BJ (cell line): ENCODE measurements around the gene SPECC1L. TPM values are rescaled to one million over a fixed set of nuclear protein-coding genes. Genes with fewer than 3 reads are reported as not detected.
"Not testable (repeated sequence)": the region's sequence is repeated elsewhere in the genome, so short reads cannot be mapped to it uniquely, and the experiment has no call there.

Experiments used
- CTCF ChIA-PET: fragments of 350-600 bp; formaldehyde crosslinking; extraction: SDS; loops from one replicate; lab custom pipeline; 2021; ENCODE audit warnings: antibody characterized with exemption, inconsistent platforms; lab: Yijun Ruan, JAX
- POLR2A ChIA-PET: fragments of 300-600 bp; sonication (Branson Sonifier 250); formaldehyde crosslinking; extraction: SDS; loops from one replicate; lab custom pipeline; 2021; ENCODE audit warnings: antibody characterized with exemption; lab: Charles Lee
- DNase-seq: peaks from one replicate; pipeline ENCODE4 v3.0.0-alpha.2; 2011; ENCODE audit warnings: low read depth
- H3K27me3 ChIP-seq: 2 replicates; pipeline ENCODE4 v1.6.0; 2011; ENCODE audit warnings: low read length; ENCODE audit not compliant: control insufficient read depth, insufficient read depth
- H3K36me3 ChIP-seq: 2 replicates; pipeline ENCODE4 v1.5.1; 2011; ENCODE audit warnings: low read length; ENCODE audit not compliant: control insufficient read depth, insufficient read depth
- H3K4me3 ChIP-seq: 2 replicates; pipeline ENCODE4 v1.5.1; 2011; ENCODE audit warnings: low read depth, mild to moderate bottlenecking, control low read depth, low read length
- polyA plus RNA-seq: library from polyadenylated mRNA; depleted of rRNA; stranded (reverse); fragments of >200 nt; gene quantifications from 2 replicates; pipeline ENCODE4 v1.2.3, GENCODE V29; 2011
- TF ChIP-seq, protein P1 (sequence below): IDR thresholded peaks from 2 replicates; pipeline ENCODE4 v1.5.1; 2011; ENCODE audit warnings: low read depth, mild to moderate bottlenecking, control low read depth, inconsistent platforms, low read length, moderate library complexity; ENCODE audit not compliant: insufficient read depth

SPECC1L gene
- polyA plus RNA-seq, 1 experiment = 35.1 TPM

- POLR2A ChIA-PET = no interaction called here
- H3K4me3 ChIP-seq = no peak overlapping the region
- TF ChIP-seq, protein P1, sequence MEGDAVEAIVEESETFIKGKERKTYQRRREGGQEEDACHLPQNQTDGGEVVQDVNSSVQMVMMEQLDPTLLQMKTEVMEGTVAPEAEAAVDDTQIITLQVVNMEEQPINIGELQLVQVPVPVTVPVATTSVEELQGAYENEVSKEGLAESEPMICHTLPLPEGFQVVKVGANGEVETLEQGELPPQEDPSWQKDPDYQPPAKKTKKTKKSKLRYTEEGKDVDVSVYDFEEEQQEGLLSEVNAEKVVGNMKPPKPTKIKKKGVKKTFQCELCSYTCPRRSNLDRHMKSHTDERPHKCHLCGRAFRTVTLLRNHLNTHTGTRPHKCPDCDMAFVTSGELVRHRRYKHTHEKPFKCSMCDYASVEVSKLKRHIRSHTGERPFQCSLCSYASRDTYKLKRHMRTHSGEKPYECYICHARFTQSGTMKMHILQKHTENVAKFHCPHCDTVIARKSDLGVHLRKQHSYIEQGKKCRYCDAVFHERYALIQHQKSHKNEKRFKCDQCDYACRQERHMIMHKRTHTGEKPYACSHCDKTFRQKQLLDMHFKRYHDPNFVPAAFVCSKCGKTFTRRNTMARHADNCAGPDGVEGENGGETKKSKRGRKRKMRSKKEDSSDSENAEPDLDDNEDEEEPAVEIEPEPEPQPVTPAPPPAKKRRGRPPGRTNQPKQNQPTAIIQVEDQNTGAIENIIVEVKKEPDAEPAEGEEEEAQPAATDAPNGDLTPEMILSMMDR = no peak
- no peaks in the 10 kb centered on the region for H3K27me3 ChIP-seq
- CTCF ChIA-PET = interaction anchor here (0.8 kb wide), 1 partner anchor 499 kb away, joined by 3 read pairs; no protein-coding TSS in a partner anchor
- H3K36me3 ChIP-seq = no peaks in the 10 kb centered on the region; the same call in 1 of the 2 replicates
- DNase-seq = no peak
Observed at GRCh38 chr22:24304062-24304675, 33.5 kb downstream of the SPECC1L start.

DNA sequence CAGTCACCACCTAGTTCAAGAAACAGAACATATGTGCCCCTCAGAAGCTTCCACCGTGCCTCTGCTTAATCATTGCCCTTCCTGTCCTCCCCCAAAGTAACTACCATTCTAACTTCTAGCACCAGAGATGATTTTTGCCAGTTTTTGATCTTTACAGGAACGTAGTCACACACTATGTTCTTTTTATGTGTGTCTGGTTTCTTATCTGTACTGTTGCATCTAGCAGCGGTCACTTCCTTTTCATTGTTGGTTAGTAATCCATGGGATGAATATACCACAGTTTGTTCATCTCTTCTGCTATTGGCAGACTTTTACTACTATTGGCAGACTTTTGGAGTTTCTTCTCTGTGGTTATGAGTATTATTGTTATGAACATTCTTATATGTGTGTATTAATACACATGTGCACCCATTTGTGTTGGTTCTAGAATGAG lies 34.6 kb downstream of the SPECC1L start:
- Histone ChIP-seq H3K36me3 (no peaks in the 10 kb centered on the region; the same call in none of the 2 replicates), H3K27me3 (no peaks in the 10 kb centered on the region), H3K4me3 (no peak overlapping the region)
- ChIA-PET CTCF (no interaction called here), POLR2A (no interaction called here)
- TF ChIP-seq, protein P1 = no peak
- no peak for DNase-seq

DNA sequence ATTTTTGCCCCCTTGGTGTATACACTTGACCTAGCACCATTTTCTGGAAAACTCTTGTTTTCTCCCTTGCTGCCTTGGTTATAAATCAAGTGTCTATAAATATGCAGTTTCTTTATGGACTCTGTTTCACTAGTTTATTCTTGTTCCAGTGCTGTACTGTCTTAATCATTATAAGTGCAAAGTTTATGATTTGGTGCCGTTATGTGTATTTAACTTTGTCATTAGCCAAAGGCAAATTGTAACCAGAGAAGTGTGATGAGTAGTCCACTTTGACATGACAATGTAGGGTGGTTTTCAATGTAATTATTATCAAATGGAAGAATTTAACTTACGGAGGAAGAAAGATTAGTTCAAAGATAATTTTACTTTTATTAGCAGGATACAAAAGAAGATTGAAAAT lies 40.3 kb downstream of the SPECC1L start:
- Histone ChIP-seq H3K36me3 (peaks cover 6% of the 10 kb centered on the region), H3K4me3 (no peak overlapping the region), H3K27me3 (no peaks in the 10 kb centered on the region)
- no peak for DNase-seq
- CTCF ChIA-PET = interaction anchor here (0.6 kb wide), 1 partner anchor 37 kb away, joined by 3 read pairs; no protein-coding TSS in a partner anchor
- TF ChIP-seq, protein P1 = no peak
- POLR2A ChIA-PET = no interaction called here

- TF ChIP-seq, protein P1 = no peak
- Histone ChIP-seq H3K27me3 (no peaks in the 10 kb centered on the region), H3K4me3 (no peak overlapping the region), H3K36me3 (peaks cover 6% of the 10 kb centered on the region)
- DNase-seq = no peak
- ChIA-PET CTCF (interaction anchor here (1.3 kb wide), 1 partner anchor 9 kb away, joined by 4 read pairs; no protein-coding TSS in a partner anchor), POLR2A (no interaction called here)
Observed at GRCh38 chr22:24315367-24315966, 44.8 kb downstream of the SPECC1L start.

- DNase-seq, POLR2A ChIA-PET, H3K4me3 ChIP-seq, H3K36me3 ChIP-seq, H3K27me3 ChIP-seq, CTCF ChIA-PET: not testable (repeated sequence)
Observed at GRCh38 chr22:24316264-24316663, 45.6 kb downstream of the SPECC1L start.

- H3K4me3 ChIP-seq, DNase-seq, H3K36me3 ChIP-seq, POLR2A ChIA-PET, CTCF ChIA-PET, H3K27me3 ChIP-seq: not testable (repeated sequence)
Observed at GRCh38 chr22:24317511-24317910, 46.9 kb downstream of the SPECC1L start.
